Inflammatory macrophage treated with lipopolysaccharide for 1 hour (primary cell): ENCODE data around the gene ARPC5L.
A peak's percentile ranks its signal among the peaks of the same experiment; 100 is the strongest.
"Not testable (repeated sequence)": the region's sequence is repeated elsewhere in the genome, so short reads cannot be mapped to it uniquely, and the experiment has no call there.

Experiments used
- DNase-seq, 2 donors: peaks; one replicate each; pipeline ENCODE4 v3.0.0-alpha.2; 2020 to 2022

ARPC5L gene

DNA sequence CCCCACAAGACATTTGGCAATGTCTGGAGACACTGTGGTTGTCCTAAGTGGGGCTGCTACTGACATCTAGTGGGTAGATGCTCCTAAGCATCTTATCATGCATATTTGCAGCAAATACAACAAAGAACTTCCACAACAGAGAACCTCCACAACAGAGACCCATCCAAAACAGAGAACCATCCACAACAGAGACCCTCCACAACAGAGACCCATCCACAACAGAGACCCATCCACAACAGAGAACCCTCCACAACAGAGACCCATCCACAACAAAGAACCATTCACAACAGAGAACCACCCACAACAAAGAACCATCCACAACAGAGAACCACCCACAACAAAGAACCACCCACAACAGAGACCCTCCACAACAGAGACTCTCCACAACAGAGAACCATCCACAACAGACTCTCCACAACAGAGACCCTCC is 32.8 kb downstream of the ARPC5L start:
- peak in 1 of 2 donors; percentile 27 for DNase-seq

DNA sequence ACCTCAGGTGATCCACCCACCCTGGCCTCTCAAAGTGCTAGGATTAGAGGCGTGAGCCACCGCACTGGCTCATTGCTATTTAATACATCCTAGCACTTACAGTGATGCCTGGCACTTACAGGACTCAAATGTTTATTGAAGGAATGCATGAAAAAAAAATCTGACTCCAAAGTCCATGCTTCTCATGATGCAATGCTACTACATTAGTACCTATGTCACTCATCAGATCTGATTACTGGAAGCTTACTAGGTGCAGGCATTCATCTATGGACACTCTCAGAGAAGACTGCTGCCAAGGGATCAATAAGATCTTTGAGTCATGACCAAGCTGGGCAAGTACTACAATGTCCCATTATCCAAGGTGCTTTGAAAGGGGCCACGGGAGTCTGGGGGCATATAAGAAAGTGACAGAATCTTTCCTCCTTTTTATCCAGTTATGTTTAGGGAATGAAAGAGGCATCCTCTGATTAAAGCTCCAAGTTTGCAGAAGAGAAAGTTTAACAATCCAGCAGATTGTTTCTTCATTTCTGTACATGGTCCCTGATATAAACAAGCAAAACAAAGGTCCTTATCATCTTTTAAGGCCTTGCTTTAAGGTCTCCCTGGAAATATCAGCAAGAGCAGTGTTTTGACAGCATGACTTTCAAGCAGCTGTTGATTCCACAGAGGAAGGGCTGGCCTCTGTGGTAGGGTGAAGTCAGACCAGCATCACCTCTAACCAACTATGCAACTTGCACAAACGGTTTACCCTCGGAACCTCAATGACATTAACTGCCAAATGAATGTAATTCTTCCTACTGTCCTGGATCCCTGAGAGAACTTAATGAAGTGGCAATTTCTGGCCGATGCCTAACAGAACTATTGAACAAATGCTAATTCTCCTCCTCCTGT is 35.9 kb downstream of the ARPC5L start:
- no peak for DNase-seq

DNA sequence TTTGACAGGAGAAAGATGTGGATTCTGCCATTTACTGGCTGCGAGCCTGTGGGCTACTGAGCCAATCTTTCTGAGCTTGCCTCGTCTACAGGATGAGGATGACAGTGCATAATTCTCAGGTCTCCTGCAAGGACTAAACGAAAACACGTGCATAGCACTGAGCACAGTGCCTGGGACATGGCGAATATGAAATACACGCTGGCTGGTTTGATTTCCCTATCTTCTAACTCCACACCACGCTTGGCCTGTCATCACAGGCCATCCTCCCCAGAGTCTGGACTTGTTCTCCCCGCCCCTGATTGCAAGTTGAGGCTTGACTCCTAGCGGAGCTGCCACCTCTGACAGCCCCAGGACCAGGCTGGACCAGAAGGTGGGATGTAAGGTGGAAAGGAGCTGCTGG is 37.9 kb downstream of the ARPC5L start:
- DNase-seq, result no peak

DNA sequence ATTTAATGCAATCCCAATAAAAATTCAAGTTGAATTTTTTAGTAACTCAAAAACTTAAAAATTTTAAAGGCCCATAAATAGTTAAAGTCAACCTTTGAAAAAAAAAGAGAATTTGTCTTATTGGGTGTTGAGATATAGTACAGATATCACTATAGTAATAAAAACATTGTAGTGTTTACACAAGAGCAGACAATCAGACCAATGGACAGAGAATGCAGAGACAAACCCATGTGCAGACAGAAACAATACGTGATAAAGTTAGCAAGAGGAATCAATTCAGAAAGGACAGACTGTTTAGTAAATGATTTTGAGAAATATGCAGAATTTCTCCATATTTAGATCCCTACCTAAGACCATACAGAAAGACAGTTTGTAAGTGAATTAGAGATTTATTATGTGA is 45.0 kb downstream of the ARPC5L start:
- DNase-seq, result no peak

DNA sequence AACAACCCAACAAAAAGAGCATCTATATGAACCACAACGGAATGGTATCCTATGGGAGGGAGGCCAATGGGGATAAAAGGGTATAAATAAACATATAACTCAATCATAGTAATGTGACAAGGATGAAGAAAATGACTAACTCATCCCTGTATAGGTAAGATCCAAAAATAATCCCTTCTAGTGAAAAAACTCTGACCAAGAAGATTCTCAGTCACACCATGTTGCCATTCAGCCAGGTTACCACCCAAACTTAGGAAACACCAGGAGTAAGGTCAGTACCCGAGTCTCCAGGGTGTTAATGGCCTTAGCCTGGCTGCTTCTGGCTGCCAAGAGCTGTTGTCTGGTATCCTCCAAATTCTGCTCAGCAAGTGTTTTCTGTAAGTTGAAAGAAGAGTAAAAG is 46.2 kb downstream of the ARPC5L start:
- DNase-seq, result no peak

DNA sequence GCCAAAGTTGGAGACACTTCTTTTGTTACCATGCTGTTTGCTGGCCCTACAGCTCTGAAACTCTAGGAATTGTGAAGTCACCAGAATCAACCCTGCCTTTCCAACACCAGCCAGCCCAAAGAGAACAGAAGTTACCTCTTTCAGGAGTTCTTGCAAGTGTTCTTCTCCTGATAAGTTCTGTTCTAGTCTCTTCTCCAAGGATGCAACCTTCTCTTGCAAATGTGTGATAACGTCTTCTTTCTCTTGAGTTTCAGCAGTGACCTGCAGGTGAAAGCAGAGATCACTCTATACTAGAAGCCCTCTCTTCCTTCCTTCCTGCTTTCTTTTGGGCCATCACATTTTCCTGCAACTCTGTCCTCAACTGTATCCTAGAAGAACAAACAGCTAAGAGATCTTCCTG is 49.8 kb downstream of the ARPC5L start:
- no peak for DNase-seq

DNA sequence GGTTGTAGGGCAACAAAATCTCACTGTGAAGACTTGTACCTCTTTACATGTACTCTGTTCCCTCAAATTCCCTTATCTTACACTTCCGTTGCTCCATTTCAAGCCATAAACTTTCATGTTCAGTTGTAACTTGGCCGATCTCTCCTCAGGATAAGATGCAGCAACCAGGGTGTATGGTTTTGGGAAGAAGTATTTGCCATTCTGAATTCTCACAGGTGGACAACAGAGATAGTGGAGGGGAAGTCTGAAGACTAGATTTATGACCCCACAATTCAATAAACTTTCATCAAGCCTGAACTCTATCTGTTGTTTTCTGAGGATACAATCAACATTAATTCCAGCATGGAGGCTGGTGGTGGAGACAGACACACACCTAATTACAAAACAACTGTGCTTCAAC is 51.4 kb downstream of the ARPC5L start:
- no peak for DNase-seq

DNA sequence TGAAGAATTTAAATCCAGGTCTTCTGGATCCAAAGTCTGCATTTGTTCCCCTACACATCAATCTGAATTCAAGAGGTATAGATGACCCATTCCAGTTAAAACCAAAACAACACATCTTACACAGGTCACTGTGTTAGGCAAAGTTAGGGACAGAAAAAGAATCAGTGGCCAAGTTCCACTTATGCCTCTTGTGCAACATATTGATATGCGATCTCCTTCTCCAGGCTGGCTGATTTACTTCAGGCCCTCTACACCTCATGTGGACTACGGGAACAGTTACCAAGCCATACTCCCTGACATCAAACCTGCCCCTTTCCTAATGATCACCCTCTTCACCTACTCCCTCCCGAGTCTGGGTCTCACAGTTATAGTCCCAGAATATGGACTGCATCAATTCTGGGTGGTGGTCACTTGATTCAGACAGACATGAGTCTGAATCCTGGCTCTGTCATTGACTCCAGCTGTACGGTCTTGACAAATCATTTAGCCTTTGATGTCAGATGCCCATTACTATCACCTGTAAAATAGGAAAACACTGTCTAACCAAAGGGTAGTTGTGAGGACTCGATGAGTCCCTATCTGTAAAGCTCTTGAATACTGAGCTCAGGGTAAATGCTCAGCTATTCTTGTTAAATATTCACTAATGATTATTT is 52.9 kb downstream of the ARPC5L start:
- no peak for DNase-seq

DNA sequence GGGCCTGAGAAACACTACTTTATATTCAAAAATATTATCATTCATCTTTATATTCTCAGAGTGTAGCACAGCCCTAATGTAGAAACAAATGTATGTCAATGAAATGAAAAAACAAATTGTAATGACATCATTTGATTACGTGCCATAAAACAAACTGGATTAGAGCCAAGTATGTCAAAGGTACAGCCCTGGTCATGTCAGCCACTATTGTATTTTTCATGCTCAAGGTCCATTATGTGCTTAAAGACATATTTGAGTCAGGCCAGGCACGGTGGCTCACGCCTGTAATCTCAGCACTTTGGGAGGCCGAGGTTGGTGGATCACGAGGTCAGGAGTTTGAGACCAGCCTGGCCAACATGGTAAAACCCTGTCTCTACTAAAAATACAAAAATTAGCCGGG is 58.5 kb downstream of the ARPC5L start:
- not testable (repeated sequence) for DNase-seq
